ENCODE measurements around the gene SOX13.

SOX13 gene

DNA sequence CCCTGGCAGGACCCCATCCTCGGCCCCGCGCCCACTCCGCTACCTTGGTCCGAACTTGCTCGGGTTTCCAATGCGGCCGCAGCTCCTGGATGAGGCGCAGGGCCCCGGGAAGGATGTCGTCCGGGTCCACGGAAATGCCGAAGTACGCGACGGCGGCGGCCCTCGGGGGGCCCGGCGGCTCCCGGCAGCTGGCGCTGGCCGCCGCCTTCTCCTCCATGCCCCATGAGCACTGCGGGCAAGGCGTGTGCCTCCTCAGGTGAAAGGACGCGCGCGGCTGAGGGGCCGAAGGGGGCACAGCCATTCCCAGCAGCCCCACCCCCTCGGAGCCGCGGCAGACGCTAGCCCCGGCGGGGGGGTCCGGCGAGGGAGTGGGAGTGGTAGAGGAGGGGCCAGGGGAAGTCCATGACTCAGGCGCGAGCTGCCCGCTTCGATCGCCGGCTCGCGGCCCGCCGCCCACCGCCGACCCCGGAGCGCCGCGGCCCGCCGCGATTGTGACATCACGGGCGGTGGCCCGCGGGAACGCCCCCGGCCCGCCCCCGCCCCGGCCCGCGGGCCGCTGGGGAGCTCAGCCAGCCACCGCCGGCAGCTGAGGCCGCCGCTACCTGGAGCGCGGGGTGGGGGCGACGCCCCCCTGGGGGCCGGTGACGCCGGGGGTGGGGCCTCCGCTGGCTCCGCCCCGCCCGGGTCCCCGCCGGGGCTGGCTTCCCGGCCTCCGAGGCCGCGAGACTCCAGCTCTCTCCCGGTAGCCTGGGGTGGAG is 78.8 kb downstream of the SOX13 start, which contains the start of gene ETNK2:
TSS of gene ETNK2 (minus strand) at position 493 of the 758 bp plus-strand sequence. CDS start at position 301, 192 bp downstream.
- peaks cover 29% of the 10 kb centered on the region for H3K27me3 ChIP-seq (ENCODE audit: insufficient read depth, poor library complexity, severe bottlenecking)
- no peak within 1 kb of the TSS for H3K27ac ChIP-seq (replicated peaks)
- DNase-seq (ENCODE audit: low read depth in 1 of 2, low spot score in 1 of 2): no peak
- TF ChIP-seq POLR2AphosphoS5 (IDR thresholded peaks at IDR 0.05; ENCODE audit: low read depth) (no peak), SPI1 (IDR thresholded peaks at IDR 0.05; ENCODE audit: borderline replicate concordance, low read depth) (no peak)
- TF ChIP-seq, protein P1, sequence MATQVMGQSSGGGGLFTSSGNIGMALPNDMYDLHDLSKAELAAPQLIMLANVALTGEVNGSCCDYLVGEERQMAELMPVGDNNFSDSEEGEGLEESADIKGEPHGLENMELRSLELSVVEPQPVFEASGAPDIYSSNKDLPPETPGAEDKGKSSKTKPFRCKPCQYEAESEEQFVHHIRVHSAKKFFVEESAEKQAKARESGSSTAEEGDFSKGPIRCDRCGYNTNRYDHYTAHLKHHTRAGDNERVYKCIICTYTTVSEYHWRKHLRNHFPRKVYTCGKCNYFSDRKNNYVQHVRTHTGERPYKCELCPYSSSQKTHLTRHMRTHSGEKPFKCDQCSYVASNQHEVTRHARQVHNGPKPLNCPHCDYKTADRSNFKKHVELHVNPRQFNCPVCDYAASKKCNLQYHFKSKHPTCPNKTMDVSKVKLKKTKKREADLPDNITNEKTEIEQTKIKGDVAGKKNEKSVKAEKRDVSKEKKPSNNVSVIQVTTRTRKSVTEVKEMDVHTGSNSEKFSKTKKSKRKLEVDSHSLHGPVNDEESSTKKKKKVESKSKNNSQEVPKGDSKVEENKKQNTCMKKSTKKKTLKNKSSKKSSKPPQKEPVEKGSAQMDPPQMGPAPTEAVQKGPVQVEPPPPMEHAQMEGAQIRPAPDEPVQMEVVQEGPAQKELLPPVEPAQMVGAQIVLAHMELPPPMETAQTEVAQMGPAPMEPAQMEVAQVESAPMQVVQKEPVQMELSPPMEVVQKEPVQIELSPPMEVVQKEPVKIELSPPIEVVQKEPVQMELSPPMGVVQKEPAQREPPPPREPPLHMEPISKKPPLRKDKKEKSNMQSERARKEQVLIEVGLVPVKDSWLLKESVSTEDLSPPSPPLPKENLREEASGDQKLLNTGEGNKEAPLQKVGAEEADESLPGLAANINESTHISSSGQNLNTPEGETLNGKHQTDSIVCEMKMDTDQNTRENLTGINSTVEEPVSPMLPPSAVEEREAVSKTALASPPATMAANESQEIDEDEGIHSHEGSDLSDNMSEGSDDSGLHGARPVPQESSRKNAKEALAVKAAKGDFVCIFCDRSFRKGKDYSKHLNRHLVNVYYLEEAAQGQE (IDR thresholded peaks at IDR 0.05; ENCODE audit: insufficient replicate concordance, low read depth): no peak
- peak within 1 kb of the TSS; percentile 39 for H3K4me3 ChIP-seq (replicated peaks; ENCODE audit: insufficient read depth, low read length)

GRCh38 chr1:204152310-204153044 is 79.6 kb downstream of the SOX13 start:
- no peak for DNase-seq (ENCODE audit: low read depth in 1 of 2, low spot score in 1 of 2)
- TF ChIP-seq SPI1 (IDR thresholded peaks at IDR 0.05; ENCODE audit: borderline replicate concordance, low read depth): no peak
- TF ChIP-seq POLR2AphosphoS5 (IDR thresholded peaks at IDR 0.05; ENCODE audit: low read depth): no peak
- TF ChIP-seq, protein P1 (IDR thresholded peaks at IDR 0.05; ENCODE audit: insufficient replicate concordance, low read depth): no peak
- TF ChIP-seq CTCF (IDR thresholded peaks at IDR 0.05; ENCODE audit: insufficient read depth, low read length): no peak
- TF ChIP-seq GABPA (IDR thresholded peaks at IDR 0.05; ENCODE audit: low read depth): no peak
- Histone ChIP-seq H3K27ac (replicated peaks) (no peak overlapping the region), H3K4me3 (replicated peaks; ENCODE audit: insufficient read depth, low read length) (peak overlapping the region; percentile 35), H3K27me3 (ENCODE audit: insufficient read depth, poor library complexity, severe bottlenecking) (peaks cover 29% of the 10 kb centered on the region)

- Histone ChIP-seq H3K27ac (replicated peaks) (no peak overlapping the region), H3K27me3 (ENCODE audit: insufficient read depth, poor library complexity, severe bottlenecking) (peaks cover 29% of the 10 kb centered on the region), H3K4me3 (replicated peaks; ENCODE audit: insufficient read depth, low read length) (no peak overlapping the region)
- TF ChIP-seq CTCF (IDR thresholded peaks at IDR 0.05; ENCODE audit: insufficient read depth, low read length) (no peak), POLR2AphosphoS5 (IDR thresholded peaks at IDR 0.05; ENCODE audit: low read depth) (no peak), SPI1 (IDR thresholded peaks at IDR 0.05; ENCODE audit: borderline replicate concordance, low read depth) (no peak), GABPA (IDR thresholded peaks at IDR 0.05; ENCODE audit: low read depth) (no peak)
- TF ChIP-seq, protein P1 (IDR thresholded peaks at IDR 0.05; ENCODE audit: insufficient replicate concordance, low read depth): no peak
- no peak for DNase-seq (ENCODE audit: low read depth in 1 of 2, low spot score in 1 of 2)
These were observed 80.8 kb downstream of the SOX13 start for GRCh38 chr1:204153667-204154066.
